SK-N-SH (cell line): Measurements from ENCODE around the gene WARS2. TPM values are rescaled to one million over a fixed set of nuclear protein-coding genes. Genes with fewer than 3 reads are reported as not detected.

Experiments used
- CTCF ChIA-PET: fragments of 300-600, 350-600 bp; formaldehyde crosslinking; extraction: SDS; loops from one replicate; lab custom pipeline; 2021; lab: Yijun Ruan, JAX
- POLR2A ChIA-PET: fragments of 350-600 bp; sonication (Branson Sonifier 250); formaldehyde crosslinking; extraction: SDS; loops from one replicate; lab custom pipeline; 2020; ENCODE audit warnings: antibody characterized with exemption, inconsistent platforms; lab: Yijun Ruan, JAX
- DNase-seq: peaks from one replicate; pipeline ENCODE4 v3.0.0; 2012
- H2AFZ ChIP-seq: fragments of 200-600 bp; sonication (generic); 2 replicates; pipeline ENCODE4 v1.8.1; 2016; ENCODE audit warnings: antibody characterized with exemption, mild to moderate bottlenecking, low read depth
- H3F3A ChIP-seq: fragments of 200-600 bp; sonication (generic); replicated peaks from 2 replicates; pipeline ENCODE3; 2016; ENCODE audit warnings: antibody characterized with exemption, mild to moderate bottlenecking; ENCODE audit not compliant: insufficient read depth
- H3K27ac ChIP-seq, 2 experiments: fragments of 200-500 bp in 1 of 2; fragments of 200-600 bp in 1 of 2; sonication (Bioruptor generic) in 1 of 2; sonication (generic), shearing (Covaris generic) in 1 of 2; 2 replicates each; pipeline versions ENCODE4 v1.5.1 to v1.6.1; 2014 to 2016; ENCODE audit warnings: low read depth in 2 of 2, inconsistent platforms in 1 of 2, low read length in 1 of 2, mild to moderate bottlenecking in 1 of 2, mixed read lengths in 1 of 2
- H3K27me3 ChIP-seq: fragments of 200-600 bp; sonication (generic), shearing (Covaris generic); 2 replicates; pipeline ENCODE4 v1.6.1; 2016; ENCODE audit warnings: mixed run types; ENCODE audit not compliant: insufficient read depth
- H3K36me3 ChIP-seq, 2 experiments: fragments of 200-500 bp in 1 of 2; fragments of 200-600 bp in 1 of 2; sonication (Bioruptor generic) in 1 of 2; sonication (generic) in 1 of 2; replicated peaks in 1 of 2; 2 replicates each; pipeline versions ENCODE3 to v1.5.1; 2014 to 2016; ENCODE audit warnings: low read length in 1 of 2, mild to moderate bottlenecking in 1 of 2; ENCODE audit not compliant: insufficient read depth in 2 of 2, control insufficient read depth in 1 of 2
- H3K4me1 ChIP-seq, 2 experiments: fragments of 200-500 bp in 1 of 2; fragments of 200-600 bp in 1 of 2; sonication (Bioruptor generic) in 1 of 2; sonication (generic), shearing (Covaris generic) in 1 of 2; 2 replicates each; pipeline versions ENCODE4 v1.5.1 to v1.6.1; 2014 to 2016; ENCODE audit warnings: low read depth in 1 of 2, low read length in 1 of 2, mixed run types in 1 of 2; ENCODE audit not compliant: insufficient read depth in 2 of 2, control insufficient read depth in 1 of 2
- H3K4me2 ChIP-seq: fragments of 200-600 bp; sonication (generic), shearing (Covaris generic); 2 replicates; pipeline ENCODE4 v1.6.1; 2017; ENCODE audit warnings: mixed run types
- H3K4me3 ChIP-seq, 2 experiments: fragments of 200-500 bp in 1 of 2; fragments of 200-600 bp in 1 of 2; sonication (Bioruptor generic) in 1 of 2; sonication (generic), shearing (Covaris generic) in 1 of 2; 2 replicates each; pipeline versions ENCODE4 v1.5.1 to v1.8.1; 2014 to 2016; ENCODE audit warnings: low read depth in 2 of 2, inconsistent platforms in 1 of 2, low read length in 1 of 2, mild to moderate bottlenecking in 1 of 2, mixed read lengths in 1 of 2, moderate library complexity in 1 of 2
- H3K79me2 ChIP-seq: fragments of 200-600 bp; sonication (generic); 2 replicates; pipeline ENCODE4 v1.8.1; 2017; ENCODE audit warnings: mild to moderate bottlenecking; ENCODE audit not compliant: insufficient read depth
- H3K9ac ChIP-seq: fragments of 200-600 bp; sonication (generic); 2 replicates; pipeline ENCODE4 v1.6.1; 2017; ENCODE audit warnings: mixed run types
- H3K9me2 ChIP-seq: fragments of 200-600 bp; sonication (generic); 2 replicates; pipeline ENCODE4 v1.6.1; 2017; ENCODE audit warnings: mixed run types
- H3K9me3 ChIP-seq: fragments of 200-600 bp; sonication (generic); 2 replicates; pipeline ENCODE4 v1.6.1; 2017; ENCODE audit warnings: mixed run types, mild to moderate bottlenecking, moderate library complexity
- H4K20me1 ChIP-seq: fragments of 200-600 bp; sonication (generic); 2 replicates; pipeline ENCODE4 v1.6.1; 2017; ENCODE audit warnings: mild to moderate bottlenecking, mixed run types; ENCODE audit not compliant: insufficient read depth
- CHD2 ChIP-seq: fragments of 150-350 bp; IDR thresholded peaks from 2 replicates; pipeline ENCODE4 v1.6.1; 2018; ENCODE audit warnings: low read length; ENCODE audit not compliant: partially characterized antibody
- ELF1 ChIP-seq: IDR thresholded peaks from 2 replicates; pipeline ENCODE4 v1.4.0; 2012
- EP300 ChIP-seq, 2 experiments: IDR thresholded peaks; 2 replicates each; pipeline versions ENCODE4 v1.4.0 to v1.6.1; 2012; ENCODE audit warnings: borderline replicate concordance in 1 of 2, low read depth in 1 of 2, low read length in 1 of 2
- EZH2phosphoT487 ChIP-seq: fragments of 200-600 bp; sonication (generic); IDR thresholded peaks from 2 replicates; pipeline ENCODE4 v1.6.1; 2017; ENCODE audit warnings: low read depth, mixed run types, mild to moderate bottlenecking, antibody characterized with exemption, moderate library complexity, borderline replicate concordance
- GABPA ChIP-seq: IDR thresholded peaks from 2 replicates; pipeline ENCODE4 v1.4.0; 2012; ENCODE audit warnings: low read depth, mild to moderate bottlenecking
- MEF2A ChIP-seq: IDR thresholded peaks from 2 replicates; pipeline ENCODE4 v1.4.0; 2012; ENCODE audit warnings: low read depth, borderline replicate concordance
- POLR2AphosphoS5 ChIP-seq: IDR thresholded peaks from 2 replicates; pipeline ENCODE4 v1.6.1; 2012; ENCODE audit warnings: low read depth, low read length
- RFX5 ChIP-seq: IDR thresholded peaks from 2 replicates; pipeline ENCODE4 v1.6.1; 2012; ENCODE audit warnings: mild to moderate bottlenecking, improper control_type of control experiment, low read length
- RXRA ChIP-seq: IDR thresholded peaks from 2 replicates; pipeline ENCODE4 v1.4.0; 2012; ENCODE audit warnings: low read depth, mild to moderate bottlenecking, borderline replicate concordance
- SIN3A ChIP-seq: IDR thresholded peaks from 2 replicates; pipeline ENCODE4 v1.6.1; 2012; ENCODE audit warnings: low read depth, mild to moderate bottlenecking, low read length, moderate library complexity, borderline replicate concordance
- TAF1 ChIP-seq: IDR thresholded peaks from 2 replicates; pipeline ENCODE4 v1.6.1; 2012; ENCODE audit warnings: low read depth, mild to moderate bottlenecking, low read length, moderate library complexity, borderline replicate concordance
- TEAD4 ChIP-seq: IDR thresholded peaks from 2 replicates; pipeline ENCODE4 v1.4.0; 2012; ENCODE audit warnings: mild to moderate bottlenecking, borderline replicate concordance; ENCODE audit not compliant: insufficient read depth
- WGBS: methylation state at CpG from one replicate; pipeline ENCODE4 v1.1.6; 2017; ENCODE audit warnings: low lambda C conversion rate; 5-methylcytosine and 5-hydroxymethylcytosine counted together
- polyA plus RNA-seq, 3 experiments: library from polyadenylated mRNA; depleted of rRNA; stranded (reverse); fragments of >200 nt; gene quantifications; 2 replicates each; pipeline ENCODE4 v1.2.3, GENCODE V29; 2012
- TF ChIP-seq, protein P1 (sequence below): IDR thresholded peaks from 2 replicates; pipeline ENCODE4 v1.6.1; 2012; ENCODE audit warnings: mild to moderate bottlenecking, low read depth, low read length, moderate library complexity
- TF ChIP-seq, protein P2 (sequence below): IDR thresholded peaks from 2 replicates; pipeline ENCODE4 v1.4.0; 2012; ENCODE audit warnings: low read depth, borderline replicate concordance
- TF ChIP-seq, protein P3 (sequence below): fragments of 150-350 bp; IDR thresholded peaks from 2 replicates; pipeline ENCODE4 v1.6.1; 2017; ENCODE audit warnings: antibody characterized with exemption, low read length, low read depth, borderline replicate concordance
- TF ChIP-seq, protein P4 (sequence below): IDR thresholded peaks from 2 replicates; pipeline ENCODE4 v1.4.0; 2012; ENCODE audit warnings: low read depth

WARS2 gene
- polyA plus RNA-seq, 1 of the 3 experiments (the other 2 are of a cell fraction): 4.8 TPM

- TF ChIP-seq, protein P1, sequence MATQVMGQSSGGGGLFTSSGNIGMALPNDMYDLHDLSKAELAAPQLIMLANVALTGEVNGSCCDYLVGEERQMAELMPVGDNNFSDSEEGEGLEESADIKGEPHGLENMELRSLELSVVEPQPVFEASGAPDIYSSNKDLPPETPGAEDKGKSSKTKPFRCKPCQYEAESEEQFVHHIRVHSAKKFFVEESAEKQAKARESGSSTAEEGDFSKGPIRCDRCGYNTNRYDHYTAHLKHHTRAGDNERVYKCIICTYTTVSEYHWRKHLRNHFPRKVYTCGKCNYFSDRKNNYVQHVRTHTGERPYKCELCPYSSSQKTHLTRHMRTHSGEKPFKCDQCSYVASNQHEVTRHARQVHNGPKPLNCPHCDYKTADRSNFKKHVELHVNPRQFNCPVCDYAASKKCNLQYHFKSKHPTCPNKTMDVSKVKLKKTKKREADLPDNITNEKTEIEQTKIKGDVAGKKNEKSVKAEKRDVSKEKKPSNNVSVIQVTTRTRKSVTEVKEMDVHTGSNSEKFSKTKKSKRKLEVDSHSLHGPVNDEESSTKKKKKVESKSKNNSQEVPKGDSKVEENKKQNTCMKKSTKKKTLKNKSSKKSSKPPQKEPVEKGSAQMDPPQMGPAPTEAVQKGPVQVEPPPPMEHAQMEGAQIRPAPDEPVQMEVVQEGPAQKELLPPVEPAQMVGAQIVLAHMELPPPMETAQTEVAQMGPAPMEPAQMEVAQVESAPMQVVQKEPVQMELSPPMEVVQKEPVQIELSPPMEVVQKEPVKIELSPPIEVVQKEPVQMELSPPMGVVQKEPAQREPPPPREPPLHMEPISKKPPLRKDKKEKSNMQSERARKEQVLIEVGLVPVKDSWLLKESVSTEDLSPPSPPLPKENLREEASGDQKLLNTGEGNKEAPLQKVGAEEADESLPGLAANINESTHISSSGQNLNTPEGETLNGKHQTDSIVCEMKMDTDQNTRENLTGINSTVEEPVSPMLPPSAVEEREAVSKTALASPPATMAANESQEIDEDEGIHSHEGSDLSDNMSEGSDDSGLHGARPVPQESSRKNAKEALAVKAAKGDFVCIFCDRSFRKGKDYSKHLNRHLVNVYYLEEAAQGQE: no peak
- no peak for TF ChIP-seq EP300 (IDR thresholded peaks at IDR 0.05; ENCODE audit: borderline replicate concordance in 1 of 2, low read depth in 1 of 2, low read length in 1 of 2)
- TF ChIP-seq, all 33 proteins: peak for 0
Measured at GRCh38 chr1:119103764-119104163, 36.7 kb downstream of the WARS2 start (continued).

- no peaks in the 10 kb centered on the region for H4K20me1 ChIP-seq
- ChIA-PET POLR2A (no interaction called here), CTCF (no interaction called here)
- H3K4me1 ChIP-seq: no peaks in the 10 kb centered on the region
- H3K36me3 ChIP-seq: no peaks in the 10 kb centered on the region
- no peaks in the 10 kb centered on the region for H3K9me3 ChIP-seq
- H3F3A ChIP-seq: no peaks in the 10 kb centered on the region
- H3K27ac ChIP-seq: no peak overlapping the region
- no peak overlapping the region for H3K4me2 ChIP-seq
- H2AFZ ChIP-seq: no peak overlapping the region
- TF ChIP-seq CHD2 (no peak), MEF2A (no peak), TEAD4 (no peak), EZH2phosphoT487 (no peak), TAF1 (no peak), SIN3A (no peak), RXRA (no peak), POLR2AphosphoS5 (no peak), EP300 (IDR thresholded peaks at IDR 0.05; ENCODE audit: borderline replicate concordance in 1 of 2, low read depth in 1 of 2, low read length in 1 of 2) (no peak), GABPA (no peak), RFX5 (no peak), ELF1 (no peak)
- TF ChIP-seq, protein P1: no peak
- TF ChIP-seq, protein P2, sequence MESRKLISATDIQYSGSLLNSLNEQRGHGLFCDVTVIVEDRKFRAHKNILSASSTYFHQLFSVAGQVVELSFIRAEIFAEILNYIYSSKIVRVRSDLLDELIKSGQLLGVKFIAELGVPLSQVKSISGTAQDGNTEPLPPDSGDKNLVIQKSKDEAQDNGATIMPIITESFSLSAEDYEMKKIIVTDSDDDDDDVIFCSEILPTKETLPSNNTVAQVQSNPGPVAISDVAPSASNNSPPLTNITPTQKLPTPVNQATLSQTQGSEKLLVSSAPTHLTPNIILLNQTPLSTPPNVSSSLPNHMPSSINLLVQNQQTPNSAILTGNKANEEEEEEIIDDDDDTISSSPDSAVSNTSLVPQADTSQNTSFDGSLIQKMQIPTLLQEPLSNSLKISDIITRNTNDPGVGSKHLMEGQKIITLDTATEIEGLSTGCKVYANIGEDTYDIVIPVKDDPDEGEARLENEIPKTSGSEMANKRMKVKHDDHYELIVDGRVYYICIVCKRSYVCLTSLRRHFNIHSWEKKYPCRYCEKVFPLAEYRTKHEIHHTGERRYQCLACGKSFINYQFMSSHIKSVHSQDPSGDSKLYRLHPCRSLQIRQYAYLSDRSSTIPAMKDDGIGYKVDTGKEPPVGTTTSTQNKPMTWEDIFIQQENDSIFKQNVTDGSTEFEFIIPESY: no peak
- TF ChIP-seq, protein P3, sequence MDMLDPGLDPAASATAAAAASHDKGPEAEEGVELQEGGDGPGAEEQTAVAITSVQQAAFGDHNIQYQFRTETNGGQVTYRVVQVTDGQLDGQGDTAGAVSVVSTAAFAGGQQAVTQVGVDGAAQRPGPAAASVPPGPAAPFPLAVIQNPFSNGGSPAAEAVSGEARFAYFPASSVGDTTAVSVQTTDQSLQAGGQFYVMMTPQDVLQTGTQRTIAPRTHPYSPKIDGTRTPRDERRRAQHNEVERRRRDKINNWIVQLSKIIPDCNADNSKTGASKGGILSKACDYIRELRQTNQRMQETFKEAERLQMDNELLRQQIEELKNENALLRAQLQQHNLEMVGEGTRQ: no peak
- TF ChIP-seq, protein P4, sequence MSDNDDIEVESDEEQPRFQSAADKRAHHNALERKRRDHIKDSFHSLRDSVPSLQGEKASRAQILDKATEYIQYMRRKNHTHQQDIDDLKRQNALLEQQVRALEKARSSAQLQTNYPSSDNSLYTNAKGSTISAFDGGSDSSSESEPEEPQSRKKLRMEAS: no peak
- 65% methylated on average over 7 of the region's 7 CpGs for WGBS
- DNase-seq: no peak
- H3K27me3 ChIP-seq: no peaks in the 10 kb centered on the region
- no peaks in the 10 kb centered on the region; the same call in 1 of the 2 replicates for H3K9me2 ChIP-seq
- H3K4me3 ChIP-seq: no peak overlapping the region
- H3K79me2 ChIP-seq: no peaks in the 10 kb centered on the region
- H3K9ac ChIP-seq: no peak overlapping the region
Measured at GRCh38 chr1:119102051-119102450, 38.4 kb downstream of the WARS2 start.
